CD1c-positive myeloid dendritic cell (primary cell): Measurements from ENCODE around the gene C1orf115.
"Not testable (repeated sequence)": the region's sequence is repeated elsewhere in the genome, so short reads cannot be mapped to it uniquely, and the experiment has no call there.

Experiments
- DNase-seq: peaks from one replicate; pipeline ENCODE4 v3.0.0-alpha.2; 2016; ENCODE audit errors: extremely low spot score

Gene C1orf115

GRCh38 chr1:220726634-220727033 lies 36.5 kb downstream of the C1orf115 start:
- DNase-seq = no peak

GRCh38 chr1:220727519-220727918 lies 37.4 kb downstream of the C1orf115 start:
- no peak for DNase-seq

GRCh38 chr1:220730486-220730885 lies 40.3 kb downstream of the C1orf115 start:
- DNase-seq = no peak

- no peak for DNase-seq
These were observed 42.0 kb downstream of the C1orf115 start for GRCh38 chr1:220732137-220732536.

DNA sequence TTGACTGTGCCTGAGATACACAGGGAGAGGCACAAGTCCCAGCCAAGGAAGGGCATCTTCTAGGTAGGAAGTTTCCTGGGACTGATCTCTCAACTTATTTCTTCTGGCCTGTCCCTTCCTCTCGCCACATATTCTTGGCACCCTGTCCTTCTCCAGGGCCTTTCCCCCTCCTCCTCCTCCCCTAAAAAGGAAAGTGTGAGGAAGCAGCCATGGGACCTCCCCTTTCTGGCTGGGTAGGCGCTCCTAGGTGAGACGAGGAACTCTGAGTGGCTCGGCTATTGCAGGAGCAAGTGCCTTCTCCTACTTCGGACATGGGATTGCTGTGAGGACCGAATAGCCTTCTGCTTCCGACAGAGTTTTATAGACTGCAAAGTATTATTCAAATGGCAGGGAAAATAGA lies 42.5 kb downstream of the C1orf115 start:
- DNase-seq = peak; percentile 8

- DNase-seq = peak; percentile 92
These were observed 43.0 kb downstream of the C1orf115 start for GRCh38 chr1:220733086-220733601.

- no peak for DNase-seq
These were observed 44.6 kb downstream of the C1orf115 start for GRCh38 chr1:220734571-220735326.

DNA sequence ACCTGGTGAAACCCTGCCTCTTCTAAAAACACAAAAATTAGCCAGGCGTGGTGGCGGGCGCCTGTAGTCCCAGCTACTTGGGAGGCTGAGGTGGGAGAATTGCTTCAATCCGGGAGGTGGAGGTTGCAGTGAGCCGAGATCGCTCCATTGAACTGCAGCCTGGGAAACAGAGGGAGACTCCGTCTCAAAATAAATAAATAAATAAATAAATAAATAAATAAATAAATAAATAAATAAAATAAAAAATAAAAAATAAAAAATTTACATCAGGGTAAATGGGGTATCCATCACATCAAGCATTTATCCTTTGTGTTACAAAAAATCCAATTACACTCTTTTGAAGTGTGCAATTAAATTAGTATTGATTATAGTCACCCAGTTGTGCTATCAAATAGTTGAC lies 46.1 kb downstream of the C1orf115 start:
- DNase-seq = not testable (repeated sequence)

DNA sequence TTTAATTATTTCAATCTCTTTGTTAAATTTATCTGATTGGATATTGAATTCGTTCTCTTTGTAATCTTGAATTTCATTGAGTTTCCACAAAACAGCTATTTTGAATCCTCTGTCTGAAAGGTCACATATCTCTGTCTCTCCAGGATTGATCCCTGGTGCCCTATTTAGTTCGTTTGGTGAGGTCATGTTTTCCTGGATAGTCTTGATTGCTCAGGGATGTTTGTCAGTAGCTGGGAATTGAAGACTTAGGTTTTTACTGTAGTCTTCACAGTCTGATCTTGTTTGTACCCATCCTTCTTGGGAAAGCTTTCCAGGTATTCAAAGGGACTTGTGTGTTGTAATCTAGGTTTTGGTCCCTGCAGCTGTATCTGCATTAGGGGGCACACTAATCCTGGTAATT lies 51.2 kb downstream of the C1orf115 start:
- no peak for DNase-seq

DNA sequence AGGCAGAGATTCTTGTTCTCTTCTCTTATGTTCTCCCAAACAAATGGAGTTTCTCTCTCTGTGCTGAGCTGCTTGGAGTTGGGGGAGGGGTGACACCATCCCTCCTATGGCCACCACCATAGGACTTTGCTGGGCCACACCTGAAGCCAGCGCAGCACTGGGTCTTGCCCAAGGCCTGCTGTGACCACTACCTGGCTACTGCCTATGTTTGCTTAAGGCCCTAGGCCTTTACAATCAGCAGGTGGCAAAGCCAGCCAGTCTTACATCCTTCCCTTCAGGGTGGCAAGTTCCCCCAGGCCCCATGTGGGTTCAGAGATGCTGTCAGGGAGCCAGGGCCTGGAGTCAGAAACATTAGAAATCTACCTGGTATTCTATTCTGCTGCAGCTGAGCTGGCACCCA lies 51.7 kb downstream of the C1orf115 start:
- DNase-seq = no peak

GRCh38 chr1:220742520-220742919 lies 52.4 kb downstream of the C1orf115 start:
- DNase-seq = no peak

GRCh38 chr1:220746851-220747250 lies 56.7 kb downstream of the C1orf115 start:
- no peak for DNase-seq

- no peak for DNase-seq
These were observed 57.4 kb downstream of the C1orf115 start for GRCh38 chr1:220747437-220748088.

DNA sequence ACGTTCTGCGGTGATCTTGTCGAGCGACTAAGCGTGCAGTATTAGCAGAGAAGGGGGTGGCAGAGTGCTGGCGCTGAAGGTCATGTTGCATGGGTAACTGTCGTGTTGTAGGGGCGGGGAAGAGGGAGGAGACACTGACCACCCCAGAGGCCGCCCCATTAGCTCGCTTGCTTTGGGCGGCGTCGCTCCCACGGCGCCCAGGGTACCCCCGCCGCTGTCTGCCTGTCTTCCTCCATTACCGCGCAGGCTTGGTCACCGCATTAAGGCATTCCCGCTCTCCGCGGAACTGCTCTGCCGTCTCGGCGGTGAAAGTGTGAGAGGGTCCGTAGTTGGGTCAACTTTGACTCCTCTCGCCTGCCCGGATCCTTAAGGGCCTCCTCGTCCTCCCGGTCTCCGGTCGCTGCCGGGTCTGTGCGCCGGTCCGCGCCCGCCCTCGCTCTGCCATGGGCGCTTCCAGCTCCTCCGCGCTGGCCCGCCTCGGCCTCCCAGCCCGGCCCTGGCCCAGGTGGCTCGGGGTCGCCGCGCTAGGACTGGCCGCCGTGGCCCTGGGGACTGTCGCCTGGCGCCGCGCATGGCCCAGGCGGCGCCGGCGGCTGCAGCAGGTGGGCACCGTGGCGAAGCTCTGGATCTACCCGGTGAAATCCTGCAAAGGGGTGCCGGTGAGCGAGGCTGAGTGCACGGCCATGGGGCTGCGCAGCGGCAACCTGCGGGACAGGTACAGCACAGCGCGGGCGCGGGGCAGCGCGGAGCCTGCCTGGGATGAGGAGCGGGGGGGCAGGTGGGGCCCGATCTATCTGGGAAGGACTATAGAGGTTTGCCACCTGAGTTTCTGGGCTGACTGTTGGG lies 58.1 kb downstream of the C1orf115 start, which contains the start of gene MTARC2:
Gene MTARC2, plus strand, starts transcription at position 234 of the 846 bp plus-strand sequence. Its CDS starts 210 bp downstream, at position 444.
- peak; percentile 50 for DNase-seq
